DMS 273 (cell line): ENCODE measurements around the gene CCDC71L.

Experiments used
- DNase-seq: peaks from one replicate; lab custom pipeline; 2025; ENCODE audit not compliant: unreplicated experiment; lab: John Stamatoyannopoulos, UW

Gene CCDC71L

GRCh38 chr7:106609416-106609815, 51.5 kb downstream of the CCDC71L start:
- no peak for DNase-seq

GRCh38 chr7:106608661-106609060, 52.3 kb downstream of the CCDC71L start:
- DNase-seq: no peak
